Measurements from ENCODE around the gene CIROP.

The CIROP gene

GRCh38 chr14:23136566-23137133, 31.9 kb upstream of the CIROP start:
- TF ChIP-seq CTCF (IDR thresholded peaks at IDR 0.05; ENCODE audit: low read depth, low read length) (no peak), EZH2phosphoT487 (IDR thresholded peaks at IDR 0.05; ENCODE audit: low read depth) (no peak)
- Histone ChIP-seq H2AFZ (ENCODE audit: low read depth, low read length) (no peak overlapping the region), H3K27ac (ENCODE audit: low read length) (no peak overlapping the region), H3K27me3 (ENCODE audit: low read depth, low read length) (no peaks in the 10 kb centered on the region), H3K36me3 (replicated peaks; ENCODE audit: low read depth, low read length) (no peaks in the 10 kb centered on the region), H4K20me1 (ENCODE audit: insufficient read depth, low read length) (no peaks in the 10 kb centered on the region), H3K4me1 (ENCODE audit: low read length) (no peaks in the 10 kb centered on the region), H3K79me2 (ENCODE audit: low read length) (no peaks in the 10 kb centered on the region), H3K4me3 (ENCODE audit: low read length) (no peak overlapping the region), H3K9me3 (ENCODE audit: insufficient read depth, low read length) (no peaks in the 10 kb centered on the region), H3K4me2 (ENCODE audit: low read length) (no peak overlapping the region), H3K9ac (ENCODE audit: low read length) (no peak overlapping the region)

GRCh38 chr14:23132970-23133369, 28.2 kb upstream of the CIROP start:
- Histone ChIP-seq H3K27ac (ENCODE audit: low read length) (no peak overlapping the region), H4K20me1 (ENCODE audit: insufficient read depth, low read length) (no peaks in the 10 kb centered on the region), H3K79me2 (ENCODE audit: low read length) (no peaks in the 10 kb centered on the region), H3K4me2 (ENCODE audit: low read length) (no peak overlapping the region), H3K9ac (ENCODE audit: low read length) (no peak overlapping the region), H3K4me3 (ENCODE audit: low read length) (no peak overlapping the region), H3K36me3 (replicated peaks; ENCODE audit: low read depth, low read length) (no peaks in the 10 kb centered on the region), H3K9me3 (ENCODE audit: insufficient read depth, low read length) (no peaks in the 10 kb centered on the region), H2AFZ (ENCODE audit: low read depth, low read length) (no peak overlapping the region), H3K27me3 (ENCODE audit: low read depth, low read length) (no peaks in the 10 kb centered on the region), H3K4me1 (ENCODE audit: low read length) (peaks cover 18% of the 10 kb centered on the region)
- TF ChIP-seq EZH2phosphoT487 (IDR thresholded peaks at IDR 0.05; ENCODE audit: low read depth) (no peak), CTCF (IDR thresholded peaks at IDR 0.05; ENCODE audit: low read depth, low read length) (no peak)

GRCh38 chr14:23131482-23131881, 26.7 kb upstream of the CIROP start:
- Histone ChIP-seq H3K4me2 (ENCODE audit: low read length) (no peak overlapping the region), H3K36me3 (replicated peaks; ENCODE audit: low read depth, low read length) (no peaks in the 10 kb centered on the region), H3K79me2 (ENCODE audit: low read length) (no peaks in the 10 kb centered on the region), H4K20me1 (ENCODE audit: insufficient read depth, low read length) (no peaks in the 10 kb centered on the region), H2AFZ (ENCODE audit: low read depth, low read length) (no peak overlapping the region), H3K9me3 (ENCODE audit: insufficient read depth, low read length) (no peaks in the 10 kb centered on the region), H3K27ac (ENCODE audit: low read length) (no peak overlapping the region), H3K27me3 (ENCODE audit: low read depth, low read length) (no peaks in the 10 kb centered on the region), H3K4me1 (ENCODE audit: low read length) (peaks cover 18% of the 10 kb centered on the region), H3K4me3 (ENCODE audit: low read length) (no peak overlapping the region), H3K9ac (ENCODE audit: low read length) (no peak overlapping the region)
- TF ChIP-seq CTCF (IDR thresholded peaks at IDR 0.05; ENCODE audit: low read depth, low read length) = no peak
- TF ChIP-seq EZH2phosphoT487 (IDR thresholded peaks at IDR 0.05; ENCODE audit: low read depth) = no peak

- Histone ChIP-seq H3K4me3 (ENCODE audit: low read length) (no peak overlapping the region), H3K36me3 (replicated peaks; ENCODE audit: low read depth, low read length) (no peaks in the 10 kb centered on the region), H2AFZ (ENCODE audit: low read depth, low read length) (no peak overlapping the region), H3K9me3 (ENCODE audit: insufficient read depth, low read length) (no peaks in the 10 kb centered on the region), H3K79me2 (ENCODE audit: low read length) (no peaks in the 10 kb centered on the region), H3K27me3 (ENCODE audit: low read depth, low read length) (no peaks in the 10 kb centered on the region), H3K27ac (ENCODE audit: low read length) (no peak overlapping the region), H3K4me1 (ENCODE audit: low read length) (peaks cover 18% of the 10 kb centered on the region), H3K9ac (ENCODE audit: low read length) (no peak overlapping the region), H4K20me1 (ENCODE audit: insufficient read depth, low read length) (no peaks in the 10 kb centered on the region), H3K4me2 (ENCODE audit: low read length) (no peak overlapping the region)
- no peak for TF ChIP-seq CTCF (IDR thresholded peaks at IDR 0.05; ENCODE audit: low read depth, low read length)
- no peak for TF ChIP-seq EZH2phosphoT487 (IDR thresholded peaks at IDR 0.05; ENCODE audit: low read depth)
These were observed 26.1 kb upstream of the CIROP start for GRCh38 chr14:23130871-23131270.

All from OCI-LY3 (cell line).